HG03064 (cell line): Measurements from ENCODE around the gene GPR146.
"Not testable (repeated sequence)": the region's sequence is repeated elsewhere in the genome, so short reads cannot be mapped to it uniquely, and the experiment has no call there.

ENCODE experiments used
- ATAC-seq: cut with Tn5 transposase; IDR thresholded peaks from one replicate; pipeline ENCODE4 v1.9.1; 2021; ENCODE audit warnings: low read depth; ENCODE audit not compliant: unreplicated experiment

Gene GPR146, protein sequence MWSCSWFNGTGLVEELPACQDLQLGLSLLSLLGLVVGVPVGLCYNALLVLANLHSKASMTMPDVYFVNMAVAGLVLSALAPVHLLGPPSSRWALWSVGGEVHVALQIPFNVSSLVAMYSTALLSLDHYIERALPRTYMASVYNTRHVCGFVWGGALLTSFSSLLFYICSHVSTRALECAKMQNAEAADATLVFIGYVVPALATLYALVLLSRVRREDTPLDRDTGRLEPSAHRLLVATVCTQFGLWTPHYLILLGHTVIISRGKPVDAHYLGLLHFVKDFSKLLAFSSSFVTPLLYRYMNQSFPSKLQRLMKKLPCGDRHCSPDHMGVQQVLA

DNA sequence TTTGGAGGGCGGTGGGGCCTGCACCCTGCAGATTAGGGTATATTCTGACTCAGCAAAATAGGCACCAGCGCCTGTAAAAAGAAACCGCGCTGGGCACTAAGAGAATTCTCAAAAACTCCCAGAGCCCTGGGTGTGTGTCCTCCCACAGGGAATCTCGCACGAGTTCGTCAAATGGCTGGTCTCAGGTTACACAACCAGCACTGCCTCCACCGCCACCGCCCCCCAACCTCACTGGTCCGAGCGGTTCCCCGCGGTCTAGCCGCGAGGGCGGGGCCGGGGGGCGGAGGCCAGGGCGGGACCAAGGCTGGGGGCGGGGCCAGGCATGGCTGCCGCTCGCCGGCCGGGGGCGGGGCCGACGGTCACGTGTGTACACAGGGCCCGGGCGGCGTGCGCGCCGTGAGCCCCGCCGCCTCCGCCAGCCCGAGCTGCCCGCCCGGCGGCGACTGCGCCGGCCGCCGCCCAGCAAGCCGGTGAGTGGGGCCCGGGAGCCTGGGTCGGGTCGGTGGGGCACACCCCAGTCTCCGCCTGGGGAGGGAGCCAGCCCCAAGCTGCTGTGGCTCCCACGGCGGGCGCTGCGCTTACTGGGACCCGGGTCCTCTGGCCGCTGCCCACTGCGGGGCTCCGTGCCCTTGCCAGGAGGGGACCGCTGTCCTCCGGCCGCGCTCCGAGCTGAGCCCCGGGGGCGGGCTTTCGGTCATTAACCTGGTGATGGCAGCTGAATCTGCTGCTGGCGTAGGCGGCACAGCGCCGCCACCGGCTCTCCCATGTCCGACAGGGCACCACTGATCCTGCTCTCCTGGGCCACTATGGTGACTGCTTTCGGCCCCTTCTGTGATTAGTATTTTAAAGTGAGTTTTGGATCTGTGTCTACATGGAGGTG lies at the start of gene GPR146:
Gene GPR146, plus strand, starts transcription at position 358 of the 880 bp plus-strand sequence. CDS start 12,970 bp downstream, outside the sequence.
- peak; percentile 82 for ATAC-seq

DNA sequence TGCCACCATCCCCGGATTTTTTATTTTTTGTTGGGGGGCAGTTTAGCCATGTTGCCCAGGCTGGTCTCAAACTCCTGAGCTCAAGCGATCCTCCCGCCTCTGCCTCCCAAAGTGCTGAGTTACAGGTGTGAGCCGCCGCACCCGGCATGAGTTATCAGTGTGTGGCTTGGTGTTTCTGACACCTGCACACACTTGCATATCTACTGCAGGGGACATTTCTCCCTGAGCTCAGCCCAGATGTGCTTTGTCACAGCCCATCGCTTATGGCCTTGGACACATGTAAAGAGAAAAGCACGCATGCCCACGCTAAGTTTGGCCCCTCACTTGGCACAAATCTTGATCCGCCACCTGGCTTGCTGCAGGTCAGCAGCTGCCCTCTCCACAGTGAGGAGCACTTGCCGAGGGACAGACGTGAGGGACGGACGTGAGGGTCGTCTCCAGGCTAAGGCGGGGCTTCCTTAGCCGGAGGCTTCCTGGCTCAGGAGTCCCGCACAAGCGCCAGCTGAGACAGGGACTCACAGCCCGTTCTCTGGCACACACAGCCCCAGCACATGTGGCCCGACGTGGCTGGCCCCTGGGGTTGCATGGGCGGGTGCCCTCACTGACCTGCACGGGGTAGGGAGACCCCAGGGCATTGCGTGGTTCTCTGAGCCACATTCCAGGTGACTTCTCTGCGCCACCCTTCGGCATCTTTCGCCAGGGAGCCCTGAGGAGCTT lies 49.6 kb upstream of the GPR146 start:
- no peak for ATAC-seq

DNA sequence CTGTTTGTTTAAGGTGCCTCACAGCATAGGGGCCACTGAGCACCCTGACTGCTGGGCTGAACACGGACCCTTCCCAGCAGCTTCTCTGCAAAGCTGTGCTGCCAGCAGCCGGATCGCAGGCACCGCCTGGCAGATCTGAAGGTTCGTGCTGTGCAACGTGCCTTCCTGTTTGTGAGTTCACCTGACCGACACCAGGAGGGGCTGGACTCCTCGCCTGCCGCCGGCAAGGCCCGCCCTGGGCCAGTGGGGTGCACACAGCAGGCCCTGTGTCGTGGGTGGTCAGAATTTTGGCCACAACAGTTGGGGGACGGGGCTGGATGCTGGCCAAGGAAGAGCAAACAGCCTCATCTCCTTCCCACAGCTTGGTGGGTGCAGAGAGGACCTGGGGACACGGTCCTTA lies 48.8 kb upstream of the GPR146 start:
- no peak for ATAC-seq

DNA sequence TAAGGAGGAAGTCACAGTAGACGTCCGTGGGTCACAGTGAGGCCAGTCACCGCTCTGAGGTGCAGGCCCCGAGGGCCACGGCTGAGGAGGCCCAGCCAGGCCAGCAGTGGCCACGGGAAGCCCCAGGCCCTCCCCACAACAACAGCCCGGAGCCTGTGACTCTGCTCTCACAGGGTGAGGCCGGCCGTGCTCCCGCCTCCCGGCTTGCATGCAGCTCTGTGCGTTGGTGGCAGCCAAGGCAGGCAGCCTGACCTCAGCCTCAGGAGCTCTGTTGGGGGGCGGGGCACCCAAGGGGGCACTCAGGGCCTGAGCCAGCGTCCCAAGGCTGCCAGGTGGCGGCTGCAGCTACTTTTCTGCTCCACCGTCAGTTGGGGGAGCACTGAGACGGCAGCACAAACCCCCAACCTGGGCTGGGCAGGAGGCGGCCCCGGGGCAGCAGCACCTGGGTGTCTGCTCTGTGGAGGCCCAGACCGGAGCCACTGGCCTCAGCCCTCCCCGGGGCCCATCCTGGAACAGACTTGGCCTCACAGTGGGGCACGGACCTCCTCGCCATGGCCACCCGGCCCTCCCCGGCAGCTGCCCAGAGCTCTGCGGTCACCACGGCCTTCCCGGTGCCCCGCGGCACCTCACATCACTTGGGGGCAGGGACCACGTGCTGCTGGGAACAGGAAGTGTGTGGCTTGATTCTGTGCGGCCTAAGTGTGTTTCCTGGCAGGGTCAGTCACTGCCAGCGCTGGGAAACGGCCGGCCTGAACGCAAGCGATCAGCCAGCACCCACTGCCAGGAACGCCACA lies 48.1 kb upstream of the GPR146 start:
- ATAC-seq: no peak

DNA sequence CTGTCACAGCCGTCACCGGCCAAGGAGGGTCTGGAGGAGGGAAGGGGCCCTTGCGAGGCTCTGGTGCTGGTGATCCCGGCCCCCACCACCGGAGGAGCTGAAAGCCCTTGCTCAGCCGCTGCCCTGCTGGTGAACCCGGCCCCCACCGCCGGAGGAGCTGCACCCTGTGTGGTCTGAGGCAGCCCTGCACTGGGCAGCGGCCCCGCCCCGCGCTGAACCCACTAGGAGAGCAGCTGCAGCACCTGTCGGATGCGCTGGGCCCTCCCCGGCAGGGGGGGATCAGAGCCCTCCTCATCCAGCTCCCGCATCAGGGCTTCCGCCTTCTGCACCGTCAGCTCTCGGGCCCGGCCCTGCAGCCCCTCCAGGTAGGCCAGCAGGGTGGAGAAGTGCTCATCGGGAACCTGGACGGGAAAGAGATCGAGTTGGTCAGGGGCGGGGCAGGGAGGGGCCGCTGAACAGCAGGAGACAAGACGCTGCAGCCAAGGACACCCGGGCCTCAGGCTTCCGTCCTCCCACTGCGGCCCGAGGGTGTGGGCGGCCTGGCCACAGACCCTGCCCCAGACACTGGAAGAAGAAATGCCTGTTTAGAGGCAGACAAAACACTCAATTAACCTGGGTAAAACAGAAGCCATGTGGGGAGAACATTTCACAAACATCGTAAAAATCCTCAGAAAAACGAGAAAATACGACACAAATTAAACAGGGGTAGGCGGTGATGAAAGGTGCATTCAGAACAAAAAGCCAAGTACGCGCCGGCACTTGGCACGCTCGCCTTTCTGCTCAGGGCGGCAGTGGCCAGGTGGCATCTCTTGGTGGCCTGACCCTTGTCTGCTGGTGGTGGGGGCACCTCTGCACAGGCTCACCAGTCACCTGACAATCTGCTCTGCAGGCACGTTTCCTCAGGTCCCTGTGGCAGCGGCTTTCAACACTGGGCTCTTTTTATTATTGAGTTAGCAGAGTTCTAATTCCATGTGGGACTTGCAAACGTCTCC lies 46.6 kb upstream of the GPR146 start:
- no peak for ATAC-seq

DNA sequence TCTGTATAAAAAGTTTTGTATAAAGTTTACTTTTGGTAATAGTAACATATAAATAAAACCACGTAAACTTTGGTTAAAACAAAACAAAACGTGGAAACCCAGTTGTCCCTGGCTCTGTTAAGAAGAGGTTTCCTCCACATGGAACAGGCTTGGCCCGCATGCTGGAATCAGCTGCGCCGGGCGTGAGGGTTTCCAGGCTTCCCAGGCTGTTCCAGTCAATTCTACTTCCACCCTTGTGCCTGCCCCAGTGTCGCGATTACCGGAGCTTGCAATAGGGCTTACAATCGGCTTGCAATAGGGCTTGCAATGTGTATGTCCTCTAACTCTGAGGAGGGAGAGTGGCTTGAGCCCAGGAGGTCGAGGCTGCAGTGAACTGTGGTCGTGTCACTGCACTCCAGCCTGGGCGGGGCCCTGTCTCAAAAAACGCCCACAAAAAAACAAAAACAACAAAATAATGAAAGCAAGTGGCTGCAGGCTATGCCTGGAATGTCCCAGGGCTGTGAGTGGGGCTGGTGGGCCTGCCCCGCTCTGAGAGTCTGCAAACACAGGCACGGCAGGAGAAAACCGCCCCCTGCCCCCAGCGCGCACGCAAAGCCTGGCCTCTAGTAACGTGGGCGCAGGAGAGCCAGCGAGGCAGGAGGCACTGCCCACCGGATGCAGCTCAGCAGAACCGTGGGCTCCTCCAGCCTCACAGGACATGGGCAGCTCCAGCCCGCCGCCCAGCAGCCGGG lies 45.0 kb upstream of the GPR146 start:
- ATAC-seq: no peak

DNA sequence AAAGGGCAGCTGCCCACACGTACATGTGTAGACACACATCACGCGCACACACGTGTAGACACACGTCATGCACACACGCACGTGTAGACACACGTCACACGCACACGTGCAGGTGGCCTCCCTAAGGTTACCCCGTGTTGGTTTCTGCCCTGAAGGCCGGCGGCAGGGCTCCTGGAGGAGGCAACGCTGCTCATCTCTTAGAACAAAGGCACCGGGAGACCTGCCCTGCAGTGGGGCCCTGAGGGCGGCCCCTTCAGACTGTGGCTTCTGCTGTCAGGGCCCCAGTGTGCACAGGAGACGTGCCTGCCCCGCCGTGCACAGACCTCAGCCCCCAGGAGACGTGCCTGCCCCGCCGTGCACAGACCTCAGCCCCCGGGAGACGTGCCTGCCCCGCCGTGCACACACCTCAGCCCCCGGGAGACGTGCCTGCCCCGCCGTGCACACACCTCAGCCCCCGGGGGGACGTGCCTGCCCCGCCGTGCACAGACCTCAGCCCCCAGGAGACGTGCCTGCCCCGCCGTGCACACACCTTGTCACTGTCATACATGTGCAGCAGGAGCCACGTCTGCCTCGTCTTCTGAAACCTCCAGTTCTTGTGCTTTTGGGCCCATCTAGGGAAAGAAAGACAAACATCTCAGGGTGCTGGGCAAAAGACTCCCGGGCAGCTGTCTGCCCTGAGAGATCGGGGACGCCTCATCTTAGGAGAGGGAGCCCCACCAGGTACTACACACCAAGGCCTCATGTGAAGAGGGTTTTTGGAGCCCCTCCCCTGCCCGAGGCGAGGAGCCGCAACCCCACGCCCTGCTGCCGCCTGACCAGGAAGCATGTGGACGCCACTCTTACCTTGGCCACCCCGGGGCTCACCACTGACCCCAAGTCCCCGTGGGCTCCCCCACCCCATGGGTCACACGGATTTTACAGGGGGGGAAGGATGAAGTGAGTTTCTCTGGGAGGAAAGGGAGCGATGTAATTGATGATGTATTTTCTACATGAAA lies 44.1 kb upstream of the GPR146 start:
- ATAC-seq: no peak

DNA sequence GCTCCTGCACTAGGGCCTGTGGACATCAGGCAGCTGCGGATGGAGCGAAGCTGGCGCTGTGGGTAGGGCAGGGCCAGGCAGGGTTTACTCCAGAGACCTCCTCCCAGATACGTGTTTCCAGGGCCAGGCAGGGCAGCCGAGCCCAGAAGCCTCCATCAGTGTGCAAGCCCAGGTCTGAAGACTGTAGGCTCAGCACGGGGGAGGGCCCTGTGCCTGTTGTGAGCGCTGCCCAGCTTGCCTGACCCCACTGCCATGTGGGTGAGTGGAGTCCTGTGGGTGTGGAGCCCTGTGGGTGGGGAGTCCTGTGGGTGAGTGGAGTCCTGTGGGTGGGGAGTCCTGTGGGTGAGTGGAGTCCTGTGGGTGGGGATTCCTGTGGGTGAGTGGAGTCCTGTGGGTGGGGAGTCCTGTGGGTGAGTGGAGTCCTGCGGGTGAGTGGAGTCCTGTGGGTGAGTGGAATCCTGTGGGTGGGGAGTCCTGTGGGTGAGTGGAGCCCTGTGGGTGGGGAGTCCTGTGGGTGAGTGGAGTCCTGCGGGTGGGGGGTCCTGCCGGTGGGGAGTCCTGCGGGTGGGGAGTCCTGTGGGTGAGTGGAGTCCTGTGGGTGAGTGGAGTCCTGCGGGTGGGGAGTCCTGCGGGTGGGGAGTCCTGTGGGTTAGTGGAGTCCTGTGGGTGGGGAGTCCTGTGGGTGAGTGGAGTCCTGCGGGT lies 43.1 kb upstream of the GPR146 start:
- not testable (repeated sequence) for ATAC-seq

DNA sequence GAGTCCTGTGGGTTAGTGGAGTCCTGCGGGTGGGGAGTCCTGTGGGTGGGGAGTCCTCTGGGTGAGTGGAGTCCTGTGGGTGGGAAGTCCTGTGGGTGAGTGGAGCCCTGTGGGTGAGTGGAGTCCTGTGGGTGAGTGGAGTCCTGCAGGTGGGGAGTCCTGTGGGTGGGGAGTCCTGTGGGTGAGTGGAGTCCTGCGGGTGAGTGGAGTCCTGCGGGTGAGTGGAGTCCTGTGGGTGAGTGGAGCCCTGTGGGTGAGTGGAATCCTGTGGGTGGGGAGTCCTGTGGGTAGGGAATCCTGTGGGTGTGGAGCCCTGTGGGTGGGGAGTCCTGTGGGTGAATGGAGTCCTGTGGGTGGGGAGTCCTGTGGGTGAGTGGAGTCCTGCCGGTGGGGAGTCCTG lies 42.3 kb upstream of the GPR146 start:
- not testable (repeated sequence) for ATAC-seq

DNA sequence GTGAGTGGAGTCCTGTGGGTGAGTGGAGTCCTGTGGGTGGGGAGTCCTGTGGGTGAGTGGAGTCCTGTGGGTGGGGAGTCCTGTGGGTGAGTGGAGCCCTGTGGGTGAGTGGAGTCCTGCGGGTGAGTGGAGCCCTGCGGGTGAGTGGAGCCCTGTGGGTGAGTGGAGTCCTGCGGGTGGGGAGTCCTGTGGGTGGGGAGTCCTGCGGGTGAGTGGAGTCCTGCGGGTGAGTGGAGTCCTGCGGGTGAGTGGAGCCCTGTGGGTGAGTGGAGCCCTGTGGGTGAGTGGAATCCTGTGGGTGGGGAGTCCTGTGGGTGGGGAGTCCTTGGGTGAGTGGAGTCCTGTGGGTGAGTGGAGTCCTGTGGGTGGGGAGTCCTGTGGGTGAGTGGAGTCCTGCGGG lies 41.9 kb upstream of the GPR146 start:
- ATAC-seq: not testable (repeated sequence)

DNA sequence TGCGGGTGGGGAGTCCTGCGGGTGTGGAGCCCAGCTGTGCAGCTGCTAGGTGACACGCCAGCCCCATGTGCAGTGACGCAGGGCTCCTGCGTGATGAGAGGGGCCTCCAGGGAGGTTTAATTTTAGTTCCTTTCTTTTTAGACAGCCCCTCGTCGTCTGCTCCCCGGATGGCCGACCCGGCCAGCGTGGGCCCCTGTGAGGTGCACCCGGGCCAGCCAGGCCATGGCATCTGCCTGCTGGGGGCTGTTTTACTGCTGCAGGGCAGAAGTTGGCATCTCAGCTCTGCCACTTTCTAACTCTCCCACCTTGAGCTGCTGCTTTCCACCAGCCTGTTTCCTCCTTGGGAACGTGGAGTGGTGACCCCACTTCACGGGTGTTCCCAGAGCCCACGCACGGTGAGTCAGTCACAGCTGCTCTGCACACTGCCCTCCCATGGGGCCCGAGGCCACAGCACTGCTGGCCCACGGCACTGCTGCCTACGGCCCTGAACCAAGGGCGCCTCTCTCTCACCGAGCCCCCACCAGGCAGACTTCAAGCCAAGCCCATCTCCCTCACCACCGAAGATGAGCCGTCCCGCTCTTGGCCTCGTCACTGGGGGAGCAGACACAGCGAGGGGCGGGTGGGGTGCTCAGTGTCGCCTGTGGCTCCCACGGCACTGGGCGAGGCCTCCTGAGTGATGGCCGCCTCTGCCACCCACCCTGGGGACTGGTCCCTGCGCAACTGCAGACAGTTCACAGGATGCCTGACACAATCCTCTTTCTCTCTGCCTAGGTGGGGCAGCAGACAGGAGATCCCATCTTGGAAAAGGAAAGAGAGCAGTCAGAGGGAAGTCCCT lies 40.1 kb upstream of the GPR146 start:
- no peak for ATAC-seq

DNA sequence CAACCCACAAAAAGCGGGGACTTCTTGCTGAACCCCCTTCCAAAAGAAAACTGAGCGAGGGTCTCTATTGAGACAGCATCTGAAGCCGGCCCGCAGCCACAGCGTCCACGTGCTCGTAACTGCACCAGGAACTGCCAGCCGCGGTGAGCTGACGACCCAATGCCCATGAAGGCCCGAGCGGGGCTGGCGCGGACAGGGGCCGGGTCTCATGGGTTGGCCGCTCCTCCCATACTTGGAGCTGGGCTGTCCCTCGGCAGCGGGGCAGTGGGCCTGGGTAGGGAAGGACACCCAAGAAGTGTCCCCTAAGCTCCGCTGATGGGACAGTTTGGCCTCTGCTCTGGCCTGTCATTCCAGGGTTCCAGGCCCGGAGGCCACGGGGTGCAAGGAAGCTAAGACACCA lies 39.0 kb upstream of the GPR146 start:
- ATAC-seq: no peak

DNA sequence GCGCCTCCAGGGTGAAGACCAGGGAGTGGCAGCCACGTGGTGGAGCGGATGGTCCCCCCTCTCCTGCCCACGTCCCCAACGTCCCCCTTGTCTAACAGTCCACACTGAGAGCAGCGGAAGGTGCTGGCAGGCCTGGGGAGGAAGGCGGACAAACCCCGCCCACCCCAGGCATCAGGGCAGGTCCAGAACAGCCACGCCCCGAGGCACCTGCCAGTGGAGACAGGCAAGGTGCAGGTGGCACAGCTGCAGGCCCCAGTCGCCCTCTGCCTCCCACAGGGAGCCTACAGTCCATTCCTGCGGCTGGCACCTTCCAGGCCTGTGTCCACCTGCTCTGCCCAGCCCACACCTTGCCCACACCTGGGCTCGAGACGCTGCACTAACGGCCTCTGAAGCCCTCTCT lies 36.4 kb upstream of the GPR146 start:
- ATAC-seq: no peak

DNA sequence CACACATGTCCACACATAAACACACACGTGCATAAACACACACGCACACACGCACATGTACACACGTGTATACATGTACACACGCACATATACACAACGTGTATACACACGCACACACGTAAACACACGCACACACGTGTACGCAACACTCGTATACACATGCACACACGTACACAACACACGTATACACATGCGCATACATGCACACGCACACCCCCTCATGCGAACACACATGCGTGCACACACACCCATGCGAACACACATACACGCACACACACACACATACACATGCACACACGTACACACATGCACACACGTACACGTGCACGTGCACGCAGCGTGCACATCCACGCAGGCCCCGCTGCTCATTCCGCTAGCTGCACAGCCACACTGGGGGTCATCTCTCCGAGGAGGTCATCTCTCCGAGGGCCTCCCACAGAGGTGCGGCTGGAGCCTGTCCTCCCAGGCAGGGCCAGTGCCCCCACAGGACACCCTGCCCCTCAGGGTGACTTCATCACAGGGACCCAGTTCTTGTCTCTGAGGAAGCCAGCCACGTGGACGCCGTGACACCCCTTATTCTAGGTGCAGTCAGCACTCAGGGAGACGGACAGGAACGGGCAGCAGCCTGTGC lies 35.5 kb upstream of the GPR146 start:
- no peak for ATAC-seq

DNA sequence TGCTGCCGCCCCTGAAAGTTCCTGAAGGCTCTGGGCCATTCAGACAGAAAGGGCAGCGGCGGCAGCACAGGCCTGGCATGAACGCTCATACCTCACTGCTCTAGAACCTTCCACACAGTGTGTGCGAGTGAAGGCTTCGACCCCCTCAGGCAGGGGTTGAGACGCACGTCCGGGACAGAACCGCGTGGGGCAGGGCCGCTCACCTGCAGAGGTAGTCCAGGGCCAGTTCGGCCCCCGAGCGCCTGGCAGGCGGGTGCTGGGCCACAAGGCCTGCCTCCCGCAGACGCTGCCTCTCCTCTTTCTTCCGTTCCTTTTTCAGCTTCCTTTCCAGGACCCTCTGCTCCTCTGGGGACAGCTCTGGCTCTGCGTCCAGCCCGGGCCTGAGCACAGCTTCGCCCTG lies 34.6 kb upstream of the GPR146 start:
- ATAC-seq: no peak
